RCC 7860 (cell line): ENCODE data around the gene PRKCQ.
A peak's percentile ranks its signal among the peaks of the same experiment; 100 is the strongest.

Experiments
- DNase-seq: peaks from one replicate; pipeline ENCODE4 v3.0.0-alpha.2; 2015; ENCODE audit warnings: low spot score
- FAIRE-seq: peaks from 2 replicates; lab custom pipeline; 2012; peaks lifted over from hg19 to GRCh38; lab: Jason Lieb, UNC

The PRKCQ gene

DNA sequence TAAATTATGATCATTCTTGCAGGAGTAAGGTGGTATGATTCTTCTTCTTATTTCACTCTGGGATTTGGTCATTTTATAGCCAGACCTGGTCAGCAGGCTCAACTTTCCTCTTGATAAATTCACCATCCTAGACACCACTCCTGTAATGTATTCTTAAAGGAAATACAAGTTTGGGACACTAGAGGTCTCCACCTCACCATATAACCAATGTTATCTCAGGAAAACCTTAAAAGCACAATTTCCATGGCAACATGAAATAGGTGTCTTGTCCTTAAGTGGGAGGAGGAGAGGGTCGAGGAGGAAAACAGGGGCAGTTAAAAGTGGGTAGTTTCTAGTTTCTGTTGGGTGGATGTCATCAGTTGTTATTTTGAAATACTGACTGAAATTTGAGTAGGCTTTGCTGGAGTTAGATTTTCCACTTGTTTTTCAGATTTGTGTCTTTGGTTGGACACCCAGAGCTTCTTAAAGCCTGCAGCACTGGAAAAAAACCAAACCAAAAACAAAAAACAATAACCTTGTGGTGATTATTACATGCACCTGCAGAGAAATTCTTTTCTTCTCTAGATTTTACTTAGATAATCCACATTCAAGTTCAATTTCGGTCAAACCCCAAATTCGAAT, 163.1 kb downstream of the PRKCQ start:
- FAIRE-seq (peak; percentile 47), DNase-seq (peak; percentile 42)

DNA sequence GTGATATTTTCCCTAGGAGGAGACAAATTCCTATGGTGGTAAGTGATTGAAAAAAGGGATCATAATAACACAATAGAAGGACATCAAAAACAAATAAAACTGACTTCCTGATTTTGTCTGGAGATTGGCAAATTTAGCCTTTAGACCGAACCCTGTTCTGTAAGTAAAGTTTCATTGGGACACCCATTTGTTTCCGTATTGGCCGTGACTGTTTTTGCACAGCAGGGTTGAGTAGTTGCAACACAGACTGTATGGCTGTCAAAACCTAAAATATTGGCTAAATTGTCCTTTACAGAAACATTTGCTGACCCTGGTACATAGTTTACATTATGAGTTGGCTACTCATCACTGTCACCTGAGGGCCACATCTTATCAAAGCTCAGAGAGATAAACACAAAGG, 168.6 kb downstream of the PRKCQ start:
- FAIRE-seq: no peak
- DNase-seq: no peak

DNA sequence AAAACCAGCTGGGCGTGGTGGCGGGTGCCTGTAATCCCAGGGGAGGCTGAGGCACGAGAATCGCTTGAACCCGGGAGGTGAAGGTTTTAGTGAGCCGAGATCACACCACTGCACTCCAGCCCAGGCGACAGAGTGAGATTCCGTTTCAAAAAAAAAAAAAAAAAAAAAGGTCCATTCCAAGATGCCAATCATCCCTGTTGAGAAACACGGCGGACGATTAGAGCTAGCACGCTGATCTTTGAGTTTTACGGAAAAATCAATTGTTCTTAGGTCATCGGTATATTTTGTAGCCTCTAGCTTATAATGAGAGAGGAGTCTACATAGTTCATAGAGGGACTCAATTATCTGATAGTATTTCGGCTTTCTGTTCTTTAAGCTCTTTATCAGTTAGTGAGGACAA, 169.2 kb downstream of the PRKCQ start:
- no peak for DNase-seq
- FAIRE-seq: no peak

DNA sequence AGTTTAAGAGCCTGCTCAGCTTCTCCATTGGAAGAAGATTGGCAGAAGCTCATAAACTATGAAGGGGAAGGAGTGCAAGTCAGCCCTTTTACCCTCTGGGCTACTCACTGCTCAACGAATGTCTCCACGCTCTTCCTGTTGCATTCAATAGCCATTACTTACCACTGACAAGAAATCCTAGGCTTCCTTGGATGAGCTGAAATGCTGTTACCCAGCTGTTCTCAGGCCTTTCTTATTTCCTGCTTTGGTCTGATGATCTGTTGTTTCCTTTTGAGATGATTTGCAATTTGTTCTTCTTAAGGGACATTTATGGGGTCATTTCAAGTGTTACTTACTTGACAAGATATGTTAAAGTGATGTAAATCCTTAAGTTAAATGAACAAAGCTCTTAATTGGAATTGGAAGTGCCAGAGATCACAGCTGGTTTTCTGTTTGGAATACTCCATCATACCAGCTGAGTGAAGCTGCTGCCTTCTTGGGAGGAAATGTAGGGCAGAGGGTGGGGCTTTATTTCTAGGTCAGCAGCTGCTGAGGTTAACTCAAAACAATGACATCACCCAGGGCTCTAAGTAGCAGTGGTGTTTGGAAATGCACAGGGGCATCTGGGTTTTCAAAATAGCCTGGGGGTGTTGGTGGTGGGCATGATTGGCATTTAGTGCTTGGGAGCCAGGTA, 170.0 kb downstream of the PRKCQ start:
- FAIRE-seq (no peak), DNase-seq (no peak)

DNA sequence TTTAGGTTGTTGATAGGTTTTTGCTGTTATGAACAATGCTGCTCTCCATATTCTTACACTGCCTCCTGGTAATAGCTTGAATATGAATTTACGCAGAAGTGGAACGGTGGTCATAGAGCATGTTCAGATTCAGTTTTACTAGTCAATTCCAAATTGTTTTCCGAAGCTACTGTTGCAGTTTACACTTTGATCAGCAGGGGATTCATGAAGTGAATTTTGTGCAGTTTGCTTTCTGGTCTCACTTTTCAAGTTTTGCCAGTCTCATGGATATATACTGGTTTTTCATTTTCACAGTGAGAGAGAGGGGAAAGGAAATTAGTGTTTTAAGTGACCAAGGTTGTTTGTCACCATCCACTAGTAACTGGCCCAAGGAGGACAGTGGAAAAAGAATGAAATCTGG, 171.3 kb downstream of the PRKCQ start:
- FAIRE-seq: no peak
- no peak for DNase-seq

DNA sequence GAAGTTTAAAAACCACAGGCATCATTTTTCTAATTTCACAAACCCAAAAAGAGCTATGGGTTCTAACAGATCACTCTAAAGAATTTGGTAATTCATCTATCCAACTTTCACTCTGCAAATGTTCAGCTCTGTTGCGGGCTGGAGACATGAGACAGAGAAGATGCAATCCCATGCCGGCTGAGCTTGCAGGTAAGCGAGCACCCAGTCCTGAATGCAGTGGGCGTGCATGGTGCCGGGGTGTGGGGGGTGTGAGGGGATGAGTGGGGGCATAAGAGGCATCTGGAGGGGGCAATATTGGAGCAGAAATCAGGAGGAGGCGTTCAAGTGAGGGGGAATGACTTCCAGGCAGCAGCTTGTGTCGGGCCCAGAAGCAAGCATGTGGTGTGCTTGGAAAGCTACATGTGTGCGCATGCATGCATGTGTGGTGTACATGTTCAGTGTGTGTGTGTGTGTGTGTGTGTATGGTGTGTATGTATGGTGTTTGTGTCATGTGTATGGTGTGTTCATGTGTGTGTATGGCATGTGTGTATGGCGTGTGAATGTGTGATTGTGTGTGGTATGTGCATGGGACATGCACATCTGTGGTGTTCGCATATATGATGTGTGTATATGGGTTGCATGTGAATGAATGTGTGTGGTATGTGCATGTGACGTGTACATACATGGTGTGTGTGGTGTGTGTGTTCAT, 172.9 kb downstream of the PRKCQ start:
- DNase-seq (no peak), FAIRE-seq (no peak)

DNA sequence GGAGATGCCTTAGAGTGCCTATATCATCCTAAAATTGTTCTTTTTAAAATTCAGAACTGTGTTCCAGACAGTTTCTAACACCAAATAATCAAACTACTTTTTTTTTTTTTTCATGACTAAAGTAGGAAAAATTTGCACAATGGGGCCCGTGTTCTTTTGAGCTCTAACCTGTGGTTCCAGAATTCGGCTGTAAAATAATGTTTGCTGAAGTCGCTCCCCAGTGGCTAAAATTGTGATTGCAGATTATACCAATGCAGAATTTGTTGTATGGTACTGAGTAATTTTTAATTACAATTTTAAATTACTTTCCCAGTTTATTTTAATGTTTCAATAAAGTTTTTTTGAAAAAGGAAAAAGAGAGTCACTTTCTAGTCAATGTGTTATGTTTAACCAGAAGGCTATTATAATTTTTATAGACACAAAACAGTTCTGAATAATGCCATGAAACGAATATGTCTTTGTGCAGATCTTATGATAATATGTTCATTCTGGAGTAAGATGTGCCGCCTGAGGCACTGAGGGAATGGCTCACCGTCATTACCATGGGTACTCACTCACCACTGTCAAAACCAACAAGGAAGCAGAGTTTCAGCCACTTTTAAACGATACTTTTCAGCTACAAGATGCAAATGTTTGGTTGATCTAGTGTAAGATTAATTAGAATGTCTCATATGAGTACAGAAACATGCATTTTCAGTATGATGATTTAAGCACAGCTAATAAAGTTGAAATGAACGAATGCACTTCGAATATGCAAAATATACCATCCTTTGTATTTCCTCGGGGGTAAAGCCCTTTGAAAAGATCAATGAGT, 173.6 kb downstream of the PRKCQ start:
- DNase-seq (peak; percentile 16), FAIRE-seq (peak; percentile 81)

DNA sequence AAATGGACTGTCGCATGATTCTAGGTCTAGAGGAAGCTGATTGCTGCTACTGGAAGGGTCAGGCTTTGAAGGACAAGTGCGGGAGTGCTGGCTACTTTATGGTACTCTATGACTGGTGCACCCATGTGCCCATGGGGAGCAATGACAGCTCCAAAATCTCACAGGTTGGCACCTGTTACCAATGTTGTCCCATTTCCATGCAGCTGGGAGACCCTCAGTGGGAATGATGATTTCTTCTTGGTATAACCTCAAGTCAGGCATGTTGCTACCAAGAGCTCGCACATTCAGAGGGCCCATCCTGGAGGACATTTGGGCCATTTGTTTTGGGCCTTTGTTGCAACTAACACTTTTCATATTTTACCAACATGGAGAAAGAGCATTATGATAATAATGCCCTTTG, 174.4 kb downstream of the PRKCQ start:
- no peak for FAIRE-seq
- no peak for DNase-seq

DNA sequence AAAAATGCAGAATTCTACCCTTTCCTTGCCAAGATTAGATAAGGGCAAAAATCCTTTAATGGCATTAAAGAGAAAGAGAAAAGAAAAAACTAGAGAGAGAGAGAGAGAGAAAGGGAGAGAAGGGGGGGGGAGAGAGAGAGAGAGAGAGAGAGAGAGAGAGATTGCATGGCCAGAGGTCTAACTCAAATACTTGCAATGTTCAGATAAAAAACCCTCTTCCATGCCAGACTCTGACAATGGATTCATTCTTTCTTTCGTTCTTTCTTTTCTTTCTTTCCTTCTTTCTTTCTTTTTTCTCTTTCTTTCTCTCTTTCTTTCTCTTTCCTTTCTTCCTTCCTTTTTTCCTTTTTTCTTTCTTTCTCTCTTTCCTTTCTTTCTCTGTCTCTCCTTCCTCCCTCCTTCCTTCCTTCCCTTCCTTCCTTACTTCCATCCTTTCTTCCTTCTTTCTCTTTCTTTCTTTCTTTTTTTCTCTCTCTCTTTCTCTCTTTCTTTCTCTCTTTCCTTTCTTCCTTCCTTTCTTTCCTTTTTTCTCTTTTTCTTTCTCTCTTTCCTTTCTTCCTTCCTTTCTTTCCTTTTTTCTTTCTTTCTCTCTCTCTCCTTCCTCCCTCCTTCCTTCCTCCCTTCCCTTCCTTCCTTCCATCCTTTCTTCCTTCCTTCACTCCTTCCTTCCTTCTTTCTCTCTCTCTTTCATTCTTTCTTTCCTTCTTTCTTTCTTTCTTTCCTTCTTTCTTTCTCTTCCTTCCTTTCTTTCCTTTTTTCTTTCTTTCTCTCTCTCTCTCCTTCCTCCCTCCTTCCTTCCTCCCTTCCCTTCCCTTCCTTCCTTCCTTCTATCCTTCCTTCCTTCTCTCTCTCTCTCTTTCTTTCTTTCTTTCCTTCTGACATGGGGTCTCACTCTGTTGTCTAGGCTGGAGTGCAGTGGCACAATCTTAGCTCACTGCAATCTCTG, 175.7 kb downstream of the PRKCQ start:
- DNase-seq (no peak), FAIRE-seq (no peak)

DNA sequence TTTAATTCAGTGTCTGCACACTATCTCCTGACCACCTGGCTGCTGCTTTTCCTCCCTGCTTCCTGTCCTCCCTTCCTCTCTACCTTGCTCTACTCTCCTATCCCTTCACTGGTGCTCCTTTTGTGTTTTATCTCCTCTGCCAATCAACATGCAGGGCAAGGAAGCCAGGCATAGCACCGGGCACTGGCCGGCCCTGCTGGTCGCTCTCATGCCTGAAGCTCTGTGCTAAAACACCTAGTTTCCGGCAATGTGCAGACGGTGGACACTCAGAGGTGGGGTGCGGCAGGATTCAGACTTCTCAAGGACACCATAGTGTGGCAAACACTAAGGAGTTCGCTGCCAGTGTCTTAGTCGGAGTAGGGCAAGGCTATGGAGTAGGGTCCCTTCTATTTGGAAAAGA, 177.1 kb downstream of the PRKCQ start:
- no peak for FAIRE-seq
- no peak for DNase-seq

DNA sequence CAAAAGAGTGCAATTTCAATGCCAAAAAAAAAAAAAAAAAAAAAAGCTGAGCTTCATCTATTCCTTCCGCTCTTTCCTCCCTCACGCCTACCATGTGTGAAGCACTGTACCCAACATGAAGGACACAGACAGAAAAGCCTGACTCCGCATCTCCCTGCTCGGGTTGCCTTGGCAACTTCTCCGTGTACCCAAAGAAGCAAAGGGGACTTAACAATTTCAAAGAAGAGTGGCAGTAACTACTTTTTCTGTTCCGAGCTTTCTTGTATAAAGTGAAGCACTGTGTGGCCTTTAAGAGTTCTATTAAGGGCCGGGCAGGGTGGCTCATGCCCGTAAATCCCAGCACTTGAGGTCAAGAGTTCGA, 177.7 kb downstream of the PRKCQ start:
- DNase-seq (no peak), FAIRE-seq (no peak)

DNA sequence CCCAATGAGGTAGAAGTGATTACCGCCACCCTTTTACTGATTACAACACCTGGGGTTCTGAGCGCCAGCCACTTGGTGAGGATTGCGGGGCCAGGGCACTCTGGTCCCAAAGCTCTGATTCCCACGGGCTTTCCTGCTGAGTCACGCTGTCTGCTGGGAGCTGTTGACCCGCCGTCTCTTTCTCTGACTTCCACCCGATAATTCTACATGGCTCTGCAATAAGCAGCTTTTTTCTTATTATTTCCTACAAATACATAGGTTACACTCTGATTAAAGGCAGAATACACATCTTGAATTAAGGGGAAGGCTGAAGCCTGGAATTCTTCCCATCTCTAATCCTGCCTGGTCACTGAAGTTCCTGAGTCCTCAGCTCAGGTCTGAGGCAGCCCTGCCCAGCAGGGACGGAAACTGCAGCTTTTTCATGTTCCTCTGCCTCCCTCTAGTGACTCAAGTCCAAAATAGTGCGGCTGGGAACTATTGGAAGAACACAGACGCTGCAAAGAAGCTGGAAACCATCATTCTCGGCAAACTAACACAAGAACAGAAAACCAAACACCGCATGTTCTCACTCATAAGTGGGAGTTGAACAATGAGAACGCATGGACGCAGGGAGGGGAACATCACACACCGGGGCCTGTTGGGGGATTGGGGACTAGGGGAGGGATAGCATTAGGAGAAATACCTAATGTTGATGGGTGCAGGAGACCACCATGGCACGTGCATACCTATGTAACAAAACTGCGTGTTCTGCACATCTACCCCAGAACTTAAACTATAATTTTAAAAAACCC, 178.3 kb downstream of the PRKCQ start:
- peak; percentile 77 for FAIRE-seq
- peak; percentile 85 for DNase-seq

DNA sequence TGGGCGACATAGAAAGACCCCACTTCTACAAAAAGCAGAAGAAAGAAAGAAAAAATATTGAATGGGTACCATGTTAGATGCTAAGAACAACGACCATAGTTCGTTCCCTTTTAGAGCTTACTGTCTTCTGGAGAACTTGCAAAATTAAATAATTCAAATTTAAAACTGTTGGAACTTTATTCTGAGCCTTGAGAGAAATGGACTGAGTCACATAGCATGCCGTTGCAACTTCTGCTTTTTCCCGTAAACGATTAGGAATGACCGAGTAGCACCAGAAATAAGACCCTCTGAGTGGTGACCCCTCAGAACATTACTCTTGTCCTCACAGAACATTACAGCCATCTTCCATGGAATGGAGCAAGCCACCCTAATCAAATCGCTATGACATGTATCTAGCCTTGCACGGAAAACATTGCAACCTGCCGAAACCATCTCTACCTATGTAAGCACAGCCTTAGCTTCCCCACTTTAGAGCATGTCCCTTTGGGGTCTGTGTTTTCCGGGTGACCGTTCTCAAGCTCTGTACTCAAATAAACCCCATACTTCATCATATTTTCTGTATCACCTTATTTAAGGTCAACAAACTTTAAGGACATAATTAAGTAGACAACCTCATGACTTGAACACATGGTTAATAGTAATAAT, 179.1 kb downstream of the PRKCQ start:
- DNase-seq: no peak
- no peak for FAIRE-seq

DNA sequence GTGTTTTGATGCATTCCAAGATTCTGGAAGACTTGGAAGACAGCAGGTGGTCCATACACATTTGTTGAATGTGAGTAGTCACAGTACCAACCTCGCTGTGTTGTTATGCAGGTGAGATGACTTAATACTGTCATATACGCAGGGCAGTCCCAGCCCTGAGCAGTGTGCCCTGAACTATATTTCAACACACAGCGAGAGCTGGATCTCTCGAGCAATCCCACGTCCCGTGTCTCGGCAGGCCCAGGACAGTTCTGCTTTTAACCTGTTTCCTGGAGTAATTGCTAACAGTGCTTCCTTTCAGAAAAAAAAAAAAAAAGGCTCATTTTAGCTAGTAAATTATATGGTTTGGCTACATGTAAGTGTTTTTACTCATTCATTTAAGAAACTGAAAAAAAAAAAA, 179.7 kb downstream of the PRKCQ start:
- DNase-seq (no peak), FAIRE-seq (no peak)

DNA sequence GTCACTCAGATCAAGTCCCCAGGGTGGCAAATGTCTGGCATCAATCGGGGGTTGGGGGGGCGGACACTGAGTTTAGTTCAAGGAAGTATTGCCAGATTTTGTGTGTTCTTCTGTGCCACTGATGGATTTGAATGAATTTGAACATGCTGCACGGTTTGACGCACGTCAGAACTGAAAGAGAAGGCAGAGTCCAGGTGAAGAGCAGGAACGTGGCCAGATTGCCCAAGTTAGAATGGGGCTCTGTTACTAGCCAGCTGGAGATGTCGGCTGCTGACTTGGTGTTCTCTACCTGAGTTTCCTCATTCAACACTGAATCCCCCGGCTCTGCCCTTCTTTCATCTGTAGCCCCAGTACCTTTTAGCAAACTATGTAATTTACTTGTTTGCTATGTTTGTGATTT, 180.2 kb downstream of the PRKCQ start:
- DNase-seq (no peak), FAIRE-seq (no peak)

DNA sequence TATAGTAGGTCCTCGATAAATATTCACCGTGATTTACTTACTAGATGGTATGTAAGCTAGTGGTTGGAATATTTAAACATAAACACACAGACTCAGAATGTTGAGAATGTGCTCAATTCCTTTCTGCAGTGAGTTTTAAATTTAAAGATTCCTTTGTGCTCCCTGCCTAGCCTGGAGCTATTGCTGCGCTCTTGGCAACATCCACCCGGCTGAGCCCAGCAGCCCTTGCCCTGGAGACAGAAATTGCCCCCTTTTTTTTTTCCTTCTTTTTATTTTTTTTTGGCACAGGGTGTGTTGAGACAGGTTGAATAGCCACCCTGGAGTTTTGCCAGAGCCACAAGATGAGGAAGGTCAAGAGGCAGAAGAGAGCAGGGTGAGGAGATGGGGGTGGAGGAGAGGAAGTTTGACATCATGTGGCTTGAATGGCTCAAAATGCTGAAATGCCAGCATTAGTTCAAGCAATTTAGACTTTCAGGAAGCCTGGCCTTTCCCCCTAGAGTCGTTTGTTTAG, 180.8 kb downstream of the PRKCQ start:
- FAIRE-seq (no peak), DNase-seq (peak; percentile 18)

DNA sequence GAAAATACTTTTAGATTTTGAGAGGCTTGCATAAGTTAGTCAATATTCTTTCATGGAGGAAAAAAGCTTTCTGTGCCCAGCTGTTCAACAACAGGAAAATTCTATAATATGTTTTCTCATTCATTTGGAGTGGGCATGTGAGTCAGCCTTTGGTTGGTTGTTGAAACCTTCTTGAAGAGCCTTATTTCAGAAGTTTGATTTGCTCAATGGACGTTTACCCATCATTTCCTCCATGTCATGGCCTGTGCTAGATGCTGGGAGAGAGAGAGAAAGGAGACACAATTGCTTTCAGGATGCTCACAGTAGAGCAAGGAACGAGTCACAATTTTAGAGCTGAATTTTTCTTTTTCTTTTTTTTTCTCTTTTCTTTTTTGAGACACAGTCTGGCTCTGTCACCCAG, 181.7 kb downstream of the PRKCQ start:
- no peak for DNase-seq
- FAIRE-seq: no peak

DNA sequence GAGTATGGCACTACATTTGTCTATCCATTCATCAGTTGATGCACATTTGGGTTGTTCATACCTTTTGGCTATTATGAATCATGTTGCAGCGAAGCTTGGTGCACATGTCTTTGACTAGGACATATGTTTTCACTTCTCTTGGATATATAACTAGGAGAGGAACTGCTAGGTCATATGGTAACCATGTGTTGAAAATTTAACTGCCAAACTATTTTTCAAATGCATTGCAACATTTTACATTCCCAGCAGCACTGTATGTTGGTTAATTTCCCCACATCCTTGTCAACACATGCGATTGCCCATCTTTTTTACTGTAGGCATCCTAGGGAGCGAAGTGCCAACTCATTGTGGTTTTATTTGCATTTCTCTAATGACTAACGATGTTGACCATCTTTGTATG, 183.4 kb downstream of the PRKCQ start:
- no peak for DNase-seq
- no peak for FAIRE-seq

DNA sequence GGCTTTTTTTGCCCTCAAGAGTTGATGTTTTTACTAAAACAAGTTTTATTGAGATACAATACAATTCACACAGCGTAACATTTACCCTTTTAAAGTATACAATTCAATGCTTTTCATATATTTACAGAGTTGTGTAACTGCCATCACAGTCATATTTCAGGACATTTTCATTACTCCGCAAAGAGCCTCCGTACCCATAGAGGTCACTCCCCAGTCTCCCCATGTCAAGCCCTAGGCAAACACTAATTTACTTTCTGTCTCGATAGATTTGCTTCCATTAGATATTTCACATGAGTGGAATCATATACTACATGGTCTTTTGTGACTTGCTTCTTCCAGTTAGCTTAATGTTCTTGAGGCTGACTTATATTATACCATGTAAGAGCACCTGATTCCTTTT, 183.8 kb downstream of the PRKCQ start:
- no peak for DNase-seq
- no peak for FAIRE-seq
